ENCODE results near the gene ATP6V1B1. TPM values are rescaled to one million over a fixed set of nuclear protein-coding genes. Genes with fewer than 3 reads are reported as not detected.

ATP6V1B1 gene
- total and polyA plus RNA-seq, 10 of the 15 experiments (the other 5 are each of a cell fraction or from before 2014, with no cell fraction given): not detected

DNA sequence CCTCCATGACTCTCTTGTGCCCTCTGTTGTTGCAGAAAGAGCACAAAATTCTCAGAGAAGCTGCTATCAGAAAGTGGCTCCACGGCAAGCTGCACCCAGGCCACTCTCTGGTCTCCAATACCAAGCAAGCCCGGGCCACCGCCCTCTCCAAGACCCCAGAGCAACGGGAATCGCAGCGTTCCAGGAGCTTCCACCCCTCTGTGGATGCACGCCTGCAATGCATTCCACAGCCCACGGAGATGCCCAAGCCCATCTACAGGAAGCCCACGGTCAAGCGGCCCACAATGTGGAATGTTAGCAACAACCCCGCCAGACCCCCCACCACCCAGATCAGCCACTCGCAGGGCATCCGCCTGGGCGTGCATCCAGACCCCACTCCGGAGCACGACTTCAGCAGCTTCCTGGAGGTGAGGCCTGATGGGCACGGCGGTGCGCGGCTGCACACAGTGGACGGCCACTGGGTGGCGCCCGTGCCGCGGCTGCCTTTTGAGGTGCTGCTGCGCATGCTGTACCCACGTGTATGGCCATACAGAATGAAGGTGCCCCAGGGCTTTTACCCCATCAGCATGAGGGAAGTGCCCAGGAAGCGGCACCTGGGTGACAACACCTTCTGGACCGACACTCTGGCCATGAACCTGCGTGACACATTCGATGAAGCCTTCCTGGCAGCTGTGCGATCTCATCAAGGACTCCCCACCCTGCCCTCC, 49.0 kb downstream of the ATP6V1B1 start (continued):
- no peak for TF ChIP-seq CHD2 (IDR thresholded peaks at IDR 0.05; ENCODE audit: borderline replicate concordance, low read depth, low read length)
- no peak for TF ChIP-seq YBX1 (IDR thresholded peaks at IDR 0.05)
- TF ChIP-seq, protein P1, sequence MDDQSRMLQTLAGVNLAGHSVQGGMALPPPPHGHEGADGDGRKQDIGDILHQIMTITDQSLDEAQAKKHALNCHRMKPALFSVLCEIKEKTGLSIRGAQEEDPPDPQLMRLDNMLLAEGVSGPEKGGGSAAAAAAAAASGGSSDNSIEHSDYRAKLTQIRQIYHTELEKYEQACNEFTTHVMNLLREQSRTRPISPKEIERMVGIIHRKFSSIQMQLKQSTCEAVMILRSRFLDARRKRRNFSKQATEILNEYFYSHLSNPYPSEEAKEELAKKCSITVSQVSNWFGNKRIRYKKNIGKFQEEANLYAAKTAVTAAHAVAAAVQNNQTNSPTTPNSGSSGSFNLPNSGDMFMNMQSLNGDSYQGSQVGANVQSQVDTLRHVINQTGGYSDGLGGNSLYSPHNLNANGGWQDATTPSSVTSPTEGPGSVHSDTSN (IDR thresholded peaks at IDR 0.05; ENCODE audit: insufficient replicate concordance, low read depth, low read length): no peak
- no peak for TF ChIP-seq POLR2AphosphoS2 (IDR thresholded peaks at IDR 0.05; ENCODE audit: low read depth, low read length)
- TF ChIP-seq BMI1 (IDR thresholded peaks at IDR 0.05; ENCODE audit: borderline replicate concordance): no peak
- no peak for TF ChIP-seq RELA (IDR thresholded peaks at IDR 0.05; ENCODE audit: borderline replicate concordance, partially characterized antibody)
- TF ChIP-seq MTA3 (IDR thresholded peaks at IDR 0.05; ENCODE audit: borderline replicate concordance, low read length): no peak
- TF ChIP-seq SREBF1 (IDR thresholded peaks at IDR 0.05; ENCODE audit: low read length): no peak
- no peak for TF ChIP-seq CREB1 (IDR thresholded peaks at IDR 0.05; ENCODE audit: low read depth)
- 0 out of 2 replicates have a peak, but pooled peaks have one; percentile 30 for TF ChIP-seq SMC3 (IDR thresholded peaks at IDR 0.05; ENCODE audit: borderline replicate concordance, low read length)

DNA sequence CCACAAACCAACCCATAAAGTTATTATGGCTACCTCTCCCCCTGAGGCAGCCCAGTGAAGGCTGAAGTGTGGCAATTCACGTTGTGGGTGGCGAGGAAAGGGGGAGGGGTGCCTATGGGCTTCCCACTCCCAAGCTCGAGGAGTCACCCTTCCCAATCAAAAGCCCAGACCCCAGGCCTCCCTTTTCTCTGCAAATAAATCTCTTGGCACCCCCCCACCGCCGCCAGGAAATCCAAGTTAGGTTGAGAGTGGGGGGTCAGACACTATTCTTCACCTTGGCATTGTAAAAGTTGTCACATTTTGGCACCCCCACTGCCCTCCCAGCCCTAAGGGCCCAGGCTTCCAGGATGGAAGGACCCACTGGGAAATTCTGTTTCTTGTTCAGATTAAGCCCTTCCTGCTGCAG, 49.6 kb downstream of the ATP6V1B1 start:
- Histone ChIP-seq H3K79me2 (ENCODE audit: control insufficient read depth, insufficient read depth, low read length) (no peaks in the 10 kb centered on the region), H3K4me3 (no peak overlapping the region), H3K9ac (ENCODE audit: control insufficient read depth, insufficient read depth, low read length) (no peak overlapping the region), H4K20me1 (ENCODE audit: control insufficient read depth, insufficient read depth) (no peaks in the 10 kb centered on the region), H3K27ac (ENCODE audit: control insufficient read depth, insufficient read depth) (no peak overlapping the region), H3K4me1 (ENCODE audit: control insufficient read depth, insufficient read depth, low read length) (no peaks in the 10 kb centered on the region), H2AFZ (ENCODE audit: control insufficient read depth, low read depth, low read length) (no peak overlapping the region), H3K27me3 (replicated peaks in 1 of 2; ENCODE audit: control insufficient read depth in 2 of 2, insufficient read depth in 2 of 2, low read length in 1 of 2) (no peaks in the 10 kb centered on the region), H3K4me2 (ENCODE audit: control insufficient read depth, insufficient read depth) (no peak overlapping the region), H3K9me3 (replicated peaks; ENCODE audit: control insufficient read depth, insufficient read depth, low read length) (no peaks in the 10 kb centered on the region), H3K36me3 (ENCODE audit: control insufficient read depth in 2 of 2, insufficient read depth in 2 of 2, low read length in 1 of 2) (peaks cover 5 to 20% of the 10 kb centered on the region in 2 experiments)
- BruUV-seq (replicated peaks): no TSS peak
- CTCF ChIA-PET: interaction anchor here (0.9 to 2.2 kb wide), 10 partner anchors 8 to 681 kb away, joined by 3 to 18 read pairs (median 4); partner anchors contain the start of gene TEX261
- SMC1A ChIA-PET (ENCODE audit: uncharacterized antibody, unreplicated experiment): interaction anchor here (1.0 to 1.7 kb wide), 3 partner anchors 16 to 21 kb away, joined by 3 to 5 read pairs (median 4); no protein-coding TSS in a partner anchor
- WGBS (ENCODE audit: insufficient coverage, insufficient replicate concordance, low lambda C conversion rate, missing lambda C conversion rate): 89% methylated on average over 5 of the region's 5 CpGs
- intact Hi-C loops (cut with micrococcal nuclease; ENCODE audit: unreplicated experiment) (no loop called here), in situ Hi-C loops (cut with MboI) (no loop called here)
- ATAC-seq (no peak), FAIRE-seq (no peak), DNase-seq (ENCODE audit: low read depth, low spot score) (no peak)
- POLR2A ChIA-PET: no interaction called here
- RAD21 ChIA-PET (ENCODE audit: unreplicated experiment): interaction anchor here (1.2 kb wide), 1 partner anchor 16 kb away, joined by 4 read pairs; no protein-coding TSS in a partner anchor
- no peak for TF ChIP-seq POU2F2 (IDR thresholded peaks at IDR 0.05; ENCODE audit: borderline replicate concordance, low read depth, low read length)
- TF ChIP-seq, protein P2, sequence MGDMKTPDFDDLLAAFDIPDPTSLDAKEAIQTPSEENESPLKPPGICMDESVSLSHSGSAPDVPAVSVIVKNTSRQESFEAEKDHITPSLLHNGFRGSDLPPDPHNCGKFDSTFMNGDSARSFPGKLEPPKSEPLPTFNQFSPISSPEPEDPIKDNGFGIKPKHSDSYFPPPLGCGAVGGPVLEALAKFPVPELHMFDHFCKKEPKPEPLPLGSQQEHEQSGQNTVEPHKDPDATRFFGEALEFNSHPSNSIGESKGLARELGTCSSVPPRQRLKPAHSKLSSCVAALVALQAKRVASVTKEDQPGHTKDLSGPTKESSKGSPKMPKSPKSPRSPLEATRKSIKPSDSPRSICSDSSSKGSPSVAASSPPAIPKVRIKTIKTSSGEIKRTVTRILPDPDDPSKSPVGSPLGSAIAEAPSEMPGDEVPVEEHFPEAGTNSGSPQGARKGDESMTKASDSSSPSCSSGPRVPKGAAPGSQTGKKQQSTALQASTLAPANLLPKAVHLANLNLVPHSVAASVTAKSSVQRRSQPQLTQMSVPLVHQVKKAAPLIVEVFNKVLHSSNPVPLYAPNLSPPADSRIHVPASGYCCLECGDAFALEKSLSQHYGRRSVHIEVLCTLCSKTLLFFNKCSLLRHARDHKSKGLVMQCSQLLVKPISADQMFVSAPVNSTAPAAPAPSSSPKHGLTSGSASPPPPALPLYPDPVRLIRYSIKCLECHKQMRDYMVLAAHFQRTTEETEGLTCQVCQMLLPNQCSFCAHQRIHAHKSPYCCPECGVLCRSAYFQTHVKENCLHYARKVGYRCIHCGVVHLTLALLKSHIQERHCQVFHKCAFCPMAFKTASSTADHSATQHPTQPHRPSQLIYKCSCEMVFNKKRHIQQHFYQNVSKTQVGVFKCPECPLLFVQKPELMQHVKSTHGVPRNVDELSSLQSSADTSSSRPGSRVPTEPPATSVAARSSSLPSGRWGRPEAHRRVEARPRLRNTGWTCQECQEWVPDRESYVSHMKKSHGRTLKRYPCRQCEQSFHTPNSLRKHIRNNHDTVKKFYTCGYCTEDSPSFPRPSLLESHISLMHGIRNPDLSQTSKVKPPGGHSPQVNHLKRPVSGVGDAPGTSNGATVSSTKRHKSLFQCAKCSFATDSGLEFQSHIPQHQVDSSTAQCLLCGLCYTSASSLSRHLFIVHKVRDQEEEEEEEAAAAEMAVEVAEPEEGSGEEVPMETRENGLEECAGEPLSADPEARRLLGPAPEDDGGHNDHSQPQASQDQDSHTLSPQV (IDR thresholded peaks at IDR 0.05): no peak
- TF ChIP-seq RFX5 (IDR thresholded peaks at IDR 0.05; ENCODE audit: low read depth, low read length): no peak
- no peak for TF ChIP-seq SMAD1 (IDR thresholded peaks at IDR 0.05; ENCODE audit: low read depth, partially characterized antibody)
- no peak for TF ChIP-seq NR2C1 (IDR thresholded peaks at IDR 0.05)
- no peak for TF ChIP-seq CBX5 (IDR thresholded peaks at IDR 0.05; ENCODE audit: low read depth)
- TF ChIP-seq SMAD5 (IDR thresholded peaks at IDR 0.05; ENCODE audit: low read depth): no peak

Measured in GM12878 (cell line).